ENCODE results near the gene RBM33. TPM values are rescaled to one million over a fixed set of nuclear protein-coding genes. Genes with fewer than 3 reads are reported as not detected.

Gene RBM33
- total RNA-seq, 1 donor from 2014 or later = 73.2 TPM

DNA sequence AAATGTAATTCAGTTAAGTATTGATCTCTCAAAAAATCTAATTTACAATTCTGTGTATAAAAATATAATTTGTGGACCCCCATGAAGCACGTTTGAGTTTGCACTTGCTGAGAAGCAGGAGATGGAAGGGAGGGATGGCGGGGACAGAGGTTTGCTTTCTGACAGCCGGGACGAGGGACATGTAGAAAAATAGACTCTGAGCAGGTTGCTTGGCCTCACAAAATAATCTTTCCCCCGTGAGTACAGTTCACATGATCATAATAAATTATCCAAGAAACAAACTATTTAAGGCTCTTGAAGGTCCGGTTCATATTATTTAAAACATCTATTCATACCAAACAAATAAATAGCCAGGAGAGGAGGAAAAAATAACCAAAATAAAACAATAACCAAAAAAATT, 157.8 kb downstream of the RBM33 start:
- Mint-ChIP-seq H3K36me3 (ENCODE audit: low read depth) (no peaks in the 10 kb centered on the region), H3K4me1 (peaks cover 16% of the 10 kb centered on the region), H3K4me3 (peak overlapping the region; percentile 36), H3K27ac (ENCODE audit: unreplicated experiment) (no peak overlapping the region), H3K9me3 (no peaks in the 10 kb centered on the region), H3K27me3 (ENCODE audit: low read depth) (peaks cover 83% of the 10 kb centered on the region)
- TF ChIP-seq, protein P1, sequence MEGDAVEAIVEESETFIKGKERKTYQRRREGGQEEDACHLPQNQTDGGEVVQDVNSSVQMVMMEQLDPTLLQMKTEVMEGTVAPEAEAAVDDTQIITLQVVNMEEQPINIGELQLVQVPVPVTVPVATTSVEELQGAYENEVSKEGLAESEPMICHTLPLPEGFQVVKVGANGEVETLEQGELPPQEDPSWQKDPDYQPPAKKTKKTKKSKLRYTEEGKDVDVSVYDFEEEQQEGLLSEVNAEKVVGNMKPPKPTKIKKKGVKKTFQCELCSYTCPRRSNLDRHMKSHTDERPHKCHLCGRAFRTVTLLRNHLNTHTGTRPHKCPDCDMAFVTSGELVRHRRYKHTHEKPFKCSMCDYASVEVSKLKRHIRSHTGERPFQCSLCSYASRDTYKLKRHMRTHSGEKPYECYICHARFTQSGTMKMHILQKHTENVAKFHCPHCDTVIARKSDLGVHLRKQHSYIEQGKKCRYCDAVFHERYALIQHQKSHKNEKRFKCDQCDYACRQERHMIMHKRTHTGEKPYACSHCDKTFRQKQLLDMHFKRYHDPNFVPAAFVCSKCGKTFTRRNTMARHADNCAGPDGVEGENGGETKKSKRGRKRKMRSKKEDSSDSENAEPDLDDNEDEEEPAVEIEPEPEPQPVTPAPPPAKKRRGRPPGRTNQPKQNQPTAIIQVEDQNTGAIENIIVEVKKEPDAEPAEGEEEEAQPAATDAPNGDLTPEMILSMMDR (conservative IDR thresholded peaks at IDR 0.05) = no peak
- DNase-seq (ENCODE audit: low read depth, low spot score) = no peak

DNA sequence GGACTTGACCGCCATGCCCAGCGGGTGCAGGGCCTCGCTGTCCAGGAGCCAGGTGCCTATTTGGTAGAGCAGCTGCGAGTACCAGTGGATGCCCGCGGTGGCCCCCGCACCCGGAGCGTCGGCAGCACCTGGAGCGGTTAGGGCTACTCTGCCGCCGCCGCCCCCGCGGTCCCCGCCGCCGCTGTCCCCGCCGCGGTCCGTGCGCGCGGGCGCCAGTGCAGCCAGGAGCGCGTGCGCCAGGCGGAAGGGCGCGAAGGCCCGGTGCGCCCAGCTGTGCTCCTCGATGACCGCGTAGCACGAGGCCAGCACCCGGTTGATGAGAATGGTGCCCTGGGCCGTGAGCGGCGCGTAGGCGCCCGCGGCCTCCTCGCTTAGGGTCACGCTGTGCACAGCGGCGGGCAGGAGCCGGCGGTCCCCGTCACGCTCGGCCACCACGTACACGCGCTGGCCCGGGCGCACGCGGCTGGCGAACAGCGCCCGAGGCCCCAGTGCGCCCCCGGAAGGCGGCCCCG, 158.5 kb downstream of the RBM33 start:
- no peaks in the 10 kb centered on the region for H3K36me3 Mint-ChIP-seq (ENCODE audit: low read depth)
- H3K4me1 Mint-ChIP-seq = peaks cover 23% of the 10 kb centered on the region
- H3K27ac Mint-ChIP-seq (ENCODE audit: unreplicated experiment) = no peak overlapping the region
- no peak overlapping the region for H3K4me3 Mint-ChIP-seq
- no peaks in the 10 kb centered on the region for H3K9me3 Mint-ChIP-seq
- DNase-seq (ENCODE audit: low read depth, low spot score) = no peak
- H3K27me3 Mint-ChIP-seq (ENCODE audit: low read depth) = peaks cover 90% of the 10 kb centered on the region
- TF ChIP-seq, protein P1 (conservative IDR thresholded peaks at IDR 0.05) = no peak

DNA sequence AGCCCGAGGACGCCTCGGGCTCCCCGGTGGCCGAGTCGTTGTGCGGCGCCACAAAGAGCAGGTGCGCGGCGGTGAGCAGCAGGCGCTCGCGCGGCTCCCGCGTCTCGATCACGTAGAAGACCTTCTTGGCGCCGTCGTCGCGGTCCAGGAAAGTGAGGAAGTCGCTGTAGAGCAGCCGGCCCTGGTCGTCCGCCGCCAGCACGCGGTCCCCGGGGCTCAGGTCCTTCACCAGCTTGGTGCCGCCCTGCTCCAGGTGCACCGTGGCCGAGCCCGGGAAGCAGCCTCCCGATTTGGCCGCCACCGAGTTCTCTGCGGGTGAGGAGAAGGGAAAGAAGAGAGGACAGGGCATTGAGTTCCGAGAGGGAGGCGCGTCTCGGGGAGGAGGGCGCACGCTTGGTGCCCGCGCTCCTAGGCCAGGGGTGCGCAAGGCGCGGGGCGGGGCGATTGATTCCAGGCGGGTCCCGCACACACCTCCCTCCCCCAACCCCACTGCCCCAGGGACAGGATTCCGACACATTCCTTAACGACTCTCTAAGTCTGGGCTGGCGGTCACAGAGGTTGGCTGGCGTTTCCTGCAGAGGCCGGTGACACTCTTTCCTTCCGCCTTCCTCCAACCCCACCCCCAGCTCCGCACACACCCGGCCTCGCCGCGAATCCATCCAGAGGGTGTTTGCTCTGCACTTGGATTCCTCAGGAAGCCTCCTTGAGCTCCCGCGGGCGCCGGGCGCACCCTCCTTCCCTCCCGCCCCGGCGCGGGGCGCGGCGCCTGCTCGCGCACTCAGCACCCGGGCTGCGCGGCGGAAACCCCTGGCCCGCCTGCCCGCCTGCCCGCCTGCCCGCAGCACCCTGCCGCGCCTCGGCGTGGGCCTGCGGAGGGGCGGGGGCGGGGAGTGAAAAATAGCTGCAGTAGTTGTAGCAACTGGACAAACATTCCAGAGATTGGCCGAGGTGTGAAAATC, 159.2 kb downstream of the RBM33 start:
- Mint-ChIP-seq H3K4me1 (peaks cover 25% of the 10 kb centered on the region), H3K4me3 (peak overlapping the region; percentile 80), H3K36me3 (ENCODE audit: low read depth) (no peaks in the 10 kb centered on the region), H3K27me3 (ENCODE audit: low read depth) (peaks cover 88% of the 10 kb centered on the region), H3K9me3 (no peaks in the 10 kb centered on the region), H3K27ac (ENCODE audit: unreplicated experiment) (no peak overlapping the region)
- DNase-seq (ENCODE audit: low read depth, low spot score) = no peak
- TF ChIP-seq, protein P1 (conservative IDR thresholded peaks at IDR 0.05) = no peak

DNA sequence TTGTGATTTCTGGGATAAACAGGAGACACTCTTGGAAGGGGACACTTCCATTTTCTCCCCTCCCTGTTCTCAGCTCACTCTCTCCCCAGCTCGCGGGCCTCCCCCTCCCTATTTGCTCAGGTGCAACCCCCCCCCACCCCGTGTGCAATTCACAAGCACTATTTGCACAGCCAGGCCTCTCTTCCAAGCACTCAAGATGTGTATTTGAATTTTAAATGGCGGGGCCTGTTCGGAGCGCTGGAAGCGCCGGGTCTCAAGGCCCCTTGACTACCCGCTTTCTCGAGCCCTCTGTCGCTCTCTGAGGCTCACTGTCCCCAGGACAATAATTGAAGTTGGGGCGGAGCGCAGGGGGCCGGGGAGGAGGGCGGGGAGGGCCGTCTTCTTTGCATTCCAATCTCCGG, 160.0 kb downstream of the RBM33 start:
- Mint-ChIP-seq H3K27me3 (ENCODE audit: low read depth) (peaks cover 88% of the 10 kb centered on the region), H3K4me3 (peak overlapping the region; percentile 65), H3K9me3 (no peaks in the 10 kb centered on the region), H3K36me3 (ENCODE audit: low read depth) (no peaks in the 10 kb centered on the region), H3K4me1 (peaks cover 32% of the 10 kb centered on the region), H3K27ac (ENCODE audit: unreplicated experiment) (no peak overlapping the region)
- DNase-seq (ENCODE audit: low read depth, low spot score) = no peak
- TF ChIP-seq, protein P1 (conservative IDR thresholded peaks at IDR 0.05) = no peak

DNA sequence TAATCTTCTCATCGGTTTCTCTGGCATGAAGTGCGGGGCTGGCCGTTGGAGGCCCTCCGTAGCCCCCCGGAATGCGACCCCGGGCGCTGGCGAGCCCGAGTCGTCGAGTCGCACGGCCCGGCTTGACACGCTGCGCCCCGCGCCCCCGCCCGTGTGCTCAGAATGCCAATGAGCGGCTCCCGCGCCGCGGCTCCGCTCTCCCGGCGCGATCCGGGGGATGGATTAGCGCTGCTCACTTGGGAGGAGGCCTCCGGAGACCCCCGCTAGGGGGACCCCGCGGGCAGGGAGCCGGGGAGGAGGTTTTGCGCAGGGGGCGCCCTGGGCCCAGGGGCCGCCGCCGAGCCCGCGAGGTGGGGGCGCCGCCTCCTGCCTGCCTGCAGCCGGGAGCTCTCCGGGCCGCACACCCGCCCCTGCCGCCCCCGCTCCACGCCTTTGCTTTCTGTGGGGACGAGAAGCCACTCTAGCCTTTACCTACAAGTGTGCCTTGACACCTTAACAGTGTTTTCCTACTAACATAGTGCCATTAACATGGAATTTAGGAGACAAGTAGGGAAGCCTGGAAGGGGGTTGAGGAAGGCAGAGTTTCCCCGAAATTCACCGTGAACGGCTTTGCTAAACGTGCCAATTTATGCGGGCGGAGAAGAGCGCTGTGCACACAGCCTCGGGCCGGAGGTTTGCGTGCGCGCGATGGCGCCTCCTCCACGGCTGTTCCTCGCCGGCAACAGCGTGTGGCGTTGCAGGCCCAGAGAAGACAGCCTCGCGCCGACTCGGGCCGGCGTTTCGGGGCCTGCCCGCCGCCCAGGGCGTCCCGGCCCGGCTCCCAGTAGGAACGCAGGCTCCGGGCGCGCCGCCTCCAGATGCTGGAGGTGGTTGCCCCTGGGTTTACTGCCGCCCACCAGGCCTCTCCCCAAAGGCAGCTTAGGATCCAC, 160.7 kb downstream of the RBM33 start:
- peak; percentile 87 for DNase-seq (ENCODE audit: low read depth, low spot score)
- H3K9me3 Mint-ChIP-seq = no peaks in the 10 kb centered on the region
- H3K27me3 Mint-ChIP-seq (ENCODE audit: low read depth) = peaks cover 86% of the 10 kb centered on the region
- H3K4me3 Mint-ChIP-seq = peak overlapping the region; percentile 65
- H3K27ac Mint-ChIP-seq (ENCODE audit: unreplicated experiment) = no peak overlapping the region
- H3K4me1 Mint-ChIP-seq = peaks cover 34% of the 10 kb centered on the region
- no peaks in the 10 kb centered on the region for H3K36me3 Mint-ChIP-seq (ENCODE audit: low read depth)
- TF ChIP-seq, protein P1 (conservative IDR thresholded peaks at IDR 0.05) = peak; percentile 74

Data from neural crest cell (in vitro differentiated cells).